NOMO-1 treated with DMSO at 0.1 percent for 48 hours (cell line): Measurements from ENCODE around the gene TUSC7.

ENCODE experiments used
- DNase-seq: peaks from one replicate; lab custom pipeline; 2025; ENCODE audit not compliant: unreplicated experiment; lab: John Stamatoyannopoulos, UW

Gene TUSC7

GRCh38 chr3:116709479-116709878 is at the start of gene TUSC7:
Gene TUSC7, plus strand, starts transcription at chr3:116709779.
- DNase-seq: no peak

- DNase-seq: no peak
These were observed 48.4 kb upstream of the TUSC7 start for GRCh38 chr3:116661196-116661595.

GRCh38 chr3:116663161-116664110 is 46.1 kb upstream of the TUSC7 start:
- no peak for DNase-seq

GRCh38 chr3:116667324-116667723 is 42.3 kb upstream of the TUSC7 start:
- DNase-seq: no peak

- no peak for DNase-seq
These were observed 41.8 kb upstream of the TUSC7 start for GRCh38 chr3:116667791-116668190.

- DNase-seq: no peak
These were observed 40.0 kb upstream of the TUSC7 start for GRCh38 chr3:116669576-116669975.

- no peak for DNase-seq
These were observed 38.4 kb upstream of the TUSC7 start for GRCh38 chr3:116671151-116671550.

- no peak for DNase-seq
These were observed 30.7 kb upstream of the TUSC7 start for GRCh38 chr3:116678853-116679252.

- no peak for DNase-seq
These were observed 18.5 kb upstream of the TUSC7 start for GRCh38 chr3:116691041-116691440.

GRCh38 chr3:116701070-116701469 is 8.5 kb upstream of the TUSC7 start:
- DNase-seq: no peak

GRCh38 chr3:116702334-116702733 is 7.2 kb upstream of the TUSC7 start:
- DNase-seq: no peak

- no peak for DNase-seq
These were observed 2.0 kb upstream of the TUSC7 start for GRCh38 chr3:116707531-116707930.

- no peak for DNase-seq
These were observed 6.9 kb downstream of the TUSC7 start for GRCh38 chr3:116716490-116716889.

GRCh38 chr3:116717566-116717965 is 8.0 kb downstream of the TUSC7 start:
- DNase-seq: no peak

- no peak for DNase-seq
These were observed 18.9 kb downstream of the TUSC7 start for GRCh38 chr3:116728454-116728853.

- DNase-seq: no peak
These were observed 24.7 kb downstream of the TUSC7 start for GRCh38 chr3:116734243-116734642.

GRCh38 chr3:116739678-116740077 is 30.1 kb downstream of the TUSC7 start:
- DNase-seq: no peak

GRCh38 chr3:116740293-116740692 is 30.7 kb downstream of the TUSC7 start:
- no peak for DNase-seq

GRCh38 chr3:116741467-116741866 is 31.9 kb downstream of the TUSC7 start:
- no peak for DNase-seq

GRCh38 chr3:116743062-116743461 is 33.5 kb downstream of the TUSC7 start:
- DNase-seq: no peak

GRCh38 chr3:116749388-116749787 is 39.8 kb downstream of the TUSC7 start:
- no peak for DNase-seq

GRCh38 chr3:116757315-116757714 is 47.7 kb downstream of the TUSC7 start:
- no peak for DNase-seq

GRCh38 chr3:116759316-116759715 is 49.7 kb downstream of the TUSC7 start:
- DNase-seq: no peak
